ENCODE measurements around the gene TMPRSS9.

DNA sequence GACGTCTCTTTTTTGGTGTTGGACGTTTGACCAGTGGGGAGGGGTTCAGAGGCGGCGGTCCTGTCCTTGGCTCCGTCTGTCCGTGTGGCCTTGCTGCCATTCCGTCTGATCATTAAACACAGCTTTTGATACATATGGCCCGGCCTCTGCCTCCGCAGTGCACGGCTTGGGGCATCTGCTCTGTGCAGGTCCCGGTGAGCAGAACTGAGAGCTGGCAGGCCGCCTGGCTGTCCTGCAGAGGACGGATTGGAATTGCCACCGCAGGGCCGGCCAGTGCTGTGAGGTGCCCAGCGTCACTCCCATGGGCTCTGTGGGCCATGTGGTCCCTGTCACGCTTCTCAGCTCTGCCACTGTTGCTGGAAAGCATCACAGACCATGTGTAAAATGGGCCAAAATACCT lies 5.4 kb upstream of the TMPRSS9 start:
- TF ChIP-seq, protein P1, sequence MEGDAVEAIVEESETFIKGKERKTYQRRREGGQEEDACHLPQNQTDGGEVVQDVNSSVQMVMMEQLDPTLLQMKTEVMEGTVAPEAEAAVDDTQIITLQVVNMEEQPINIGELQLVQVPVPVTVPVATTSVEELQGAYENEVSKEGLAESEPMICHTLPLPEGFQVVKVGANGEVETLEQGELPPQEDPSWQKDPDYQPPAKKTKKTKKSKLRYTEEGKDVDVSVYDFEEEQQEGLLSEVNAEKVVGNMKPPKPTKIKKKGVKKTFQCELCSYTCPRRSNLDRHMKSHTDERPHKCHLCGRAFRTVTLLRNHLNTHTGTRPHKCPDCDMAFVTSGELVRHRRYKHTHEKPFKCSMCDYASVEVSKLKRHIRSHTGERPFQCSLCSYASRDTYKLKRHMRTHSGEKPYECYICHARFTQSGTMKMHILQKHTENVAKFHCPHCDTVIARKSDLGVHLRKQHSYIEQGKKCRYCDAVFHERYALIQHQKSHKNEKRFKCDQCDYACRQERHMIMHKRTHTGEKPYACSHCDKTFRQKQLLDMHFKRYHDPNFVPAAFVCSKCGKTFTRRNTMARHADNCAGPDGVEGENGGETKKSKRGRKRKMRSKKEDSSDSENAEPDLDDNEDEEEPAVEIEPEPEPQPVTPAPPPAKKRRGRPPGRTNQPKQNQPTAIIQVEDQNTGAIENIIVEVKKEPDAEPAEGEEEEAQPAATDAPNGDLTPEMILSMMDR (IDR thresholded peaks at IDR 0.05): no peak
- TF ChIP-seq ZFX (IDR thresholded peaks at IDR 0.05; ENCODE audit: borderline replicate concordance): no peak

Data from 22Rv1 (cell line).